ENCODE results near the gene CNOT6. TPM values are rescaled to one million over a fixed set of nuclear protein-coding genes. Genes with fewer than 3 reads are reported as not detected.

CNOT6 gene
- total RNA-seq, 1 experiment from 2014 or later: 5.7 TPM

DNA sequence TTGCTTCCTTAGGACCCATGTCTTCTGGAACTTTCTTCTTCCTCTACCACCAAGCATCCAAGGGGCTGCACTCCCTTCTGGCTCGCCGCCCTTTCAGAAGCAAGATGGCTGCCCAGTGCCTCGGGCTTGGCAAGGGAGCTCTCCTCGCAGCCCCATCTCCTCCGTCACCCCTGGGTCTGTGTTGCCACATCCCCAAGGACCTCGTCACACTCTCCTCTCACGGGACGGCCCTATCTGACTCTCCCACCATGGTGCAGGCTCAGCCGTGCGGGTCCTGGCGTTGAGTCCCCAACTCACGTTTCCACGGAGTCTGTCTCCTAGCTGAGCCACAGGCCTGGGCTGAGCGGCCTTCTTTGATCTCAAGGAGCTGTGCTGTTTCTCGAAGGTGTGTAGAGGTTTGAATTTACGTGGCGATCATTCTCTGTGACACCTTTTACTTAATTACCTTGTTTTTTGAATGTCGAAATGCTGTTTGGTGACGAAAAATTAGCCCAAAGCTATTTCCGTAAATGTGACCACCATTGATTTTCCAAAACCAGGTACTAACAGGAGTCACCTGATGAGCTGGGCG is 112.1 kb downstream of the CNOT6 start:
- no peak for DNase-seq (ENCODE audit: low read depth)
- in situ Hi-C loops (cut with HindIII; ENCODE audit: low pct_unique_long_range_greater_than_20kb, low sequenced_read_pairs): no loop called here

DNA sequence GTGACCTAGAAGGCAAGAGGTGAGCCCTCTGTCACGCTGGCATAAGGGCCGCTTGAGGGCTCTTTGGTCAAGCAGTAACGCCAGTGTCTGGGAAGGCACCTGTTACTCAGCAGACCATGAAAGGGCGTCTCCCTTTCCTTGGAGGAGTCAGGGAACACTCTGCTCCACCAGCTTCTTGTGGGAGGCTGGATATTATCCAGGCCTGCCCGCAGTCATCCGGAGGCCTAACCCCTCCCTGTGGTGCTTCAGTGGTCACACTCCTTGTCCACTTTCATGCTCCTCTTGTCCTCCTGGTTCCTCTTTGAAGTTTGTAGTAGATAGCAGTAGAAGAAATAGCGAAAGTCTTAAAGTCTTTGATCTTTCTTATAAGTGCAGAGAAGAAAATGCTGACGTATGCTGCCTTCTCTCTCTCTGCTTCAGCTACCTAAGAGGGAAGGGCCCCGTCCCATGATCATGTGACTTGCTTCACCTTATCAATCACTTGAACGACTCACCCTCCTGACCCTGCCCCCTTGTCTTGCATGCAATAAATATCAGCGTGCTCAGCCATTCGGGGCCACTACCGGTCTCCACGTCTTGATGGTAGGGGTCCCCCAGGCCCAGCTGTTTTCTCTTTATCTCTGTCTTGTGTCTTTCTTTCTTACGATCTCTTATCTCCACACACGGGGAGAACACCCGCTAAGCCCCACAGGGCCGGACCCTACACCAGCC is 113.8 kb downstream of the CNOT6 start:
- in situ Hi-C loops (cut with HindIII; ENCODE audit: low pct_unique_long_range_greater_than_20kb, low sequenced_read_pairs): no loop called here
- peak; percentile 30 for DNase-seq (ENCODE audit: low read depth)

- in situ Hi-C loops (cut with HindIII; ENCODE audit: low pct_unique_long_range_greater_than_20kb, low sequenced_read_pairs): no loop called here
- DNase-seq (ENCODE audit: low read depth): no peak
These were observed 114.6 kb downstream of the CNOT6 start for GRCh38 chr5:180608572-180609310.

DNA sequence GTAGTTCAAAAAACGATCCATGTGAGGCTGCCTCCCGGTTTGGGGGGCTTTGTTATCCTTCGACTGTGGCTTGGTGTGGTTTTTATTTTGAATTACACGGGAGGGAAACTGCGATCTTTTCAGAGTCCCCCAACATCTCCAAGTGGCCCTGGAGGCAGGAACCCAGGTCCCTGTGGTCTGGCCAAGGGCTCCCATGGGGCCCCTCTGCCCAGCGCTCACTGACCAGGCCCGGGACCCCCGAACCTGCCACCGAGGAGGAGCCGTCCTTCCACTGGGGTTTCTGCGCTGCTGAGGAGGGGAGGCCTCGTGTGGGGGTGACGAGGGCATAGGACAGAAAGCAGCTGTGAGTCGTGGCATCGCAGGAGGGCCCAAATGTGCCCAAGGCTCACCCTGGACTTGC is 115.2 kb downstream of the CNOT6 start:
- no peak for DNase-seq (ENCODE audit: low read depth)
- in situ Hi-C loops (cut with HindIII; ENCODE audit: low pct_unique_long_range_greater_than_20kb, low sequenced_read_pairs): no loop called here

DNA sequence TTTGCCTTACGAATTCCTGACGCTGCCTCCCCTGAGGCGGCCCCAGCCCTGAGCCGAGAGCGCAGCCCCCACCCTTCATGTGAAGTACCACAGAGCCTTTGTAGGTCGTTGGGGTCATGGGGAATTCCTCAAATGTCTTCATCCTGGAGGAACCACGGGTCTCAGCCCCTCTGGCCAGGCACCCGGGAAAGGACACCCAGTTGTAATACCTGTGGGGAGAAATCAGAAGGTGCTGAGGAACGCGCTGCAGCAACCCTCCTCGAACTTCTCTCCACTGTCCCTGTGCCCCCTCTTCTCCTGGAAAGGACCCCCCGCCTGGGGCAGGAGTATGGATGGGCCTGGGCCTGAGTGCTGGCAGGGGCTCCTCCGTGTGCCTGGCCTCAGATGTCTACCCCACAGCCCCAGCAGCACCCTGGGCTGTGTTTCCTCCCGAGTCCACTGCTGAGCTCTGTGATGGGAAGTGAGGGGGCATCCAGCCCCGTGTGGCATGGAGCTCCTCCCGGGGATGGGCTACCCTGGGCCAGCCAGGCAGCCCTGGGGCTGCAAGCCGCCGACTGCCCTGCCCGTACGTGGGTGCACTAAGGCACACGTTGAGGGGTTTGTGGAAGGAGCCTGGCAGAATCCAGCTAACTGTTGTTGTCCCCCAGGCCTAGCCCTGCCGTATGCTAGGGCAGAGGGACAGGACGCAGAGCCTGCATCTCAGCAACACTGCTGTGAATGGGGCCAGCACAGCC is 115.8 kb downstream of the CNOT6 start:
- in situ Hi-C loops (cut with HindIII; ENCODE audit: low pct_unique_long_range_greater_than_20kb, low sequenced_read_pairs): no loop called here

DNA sequence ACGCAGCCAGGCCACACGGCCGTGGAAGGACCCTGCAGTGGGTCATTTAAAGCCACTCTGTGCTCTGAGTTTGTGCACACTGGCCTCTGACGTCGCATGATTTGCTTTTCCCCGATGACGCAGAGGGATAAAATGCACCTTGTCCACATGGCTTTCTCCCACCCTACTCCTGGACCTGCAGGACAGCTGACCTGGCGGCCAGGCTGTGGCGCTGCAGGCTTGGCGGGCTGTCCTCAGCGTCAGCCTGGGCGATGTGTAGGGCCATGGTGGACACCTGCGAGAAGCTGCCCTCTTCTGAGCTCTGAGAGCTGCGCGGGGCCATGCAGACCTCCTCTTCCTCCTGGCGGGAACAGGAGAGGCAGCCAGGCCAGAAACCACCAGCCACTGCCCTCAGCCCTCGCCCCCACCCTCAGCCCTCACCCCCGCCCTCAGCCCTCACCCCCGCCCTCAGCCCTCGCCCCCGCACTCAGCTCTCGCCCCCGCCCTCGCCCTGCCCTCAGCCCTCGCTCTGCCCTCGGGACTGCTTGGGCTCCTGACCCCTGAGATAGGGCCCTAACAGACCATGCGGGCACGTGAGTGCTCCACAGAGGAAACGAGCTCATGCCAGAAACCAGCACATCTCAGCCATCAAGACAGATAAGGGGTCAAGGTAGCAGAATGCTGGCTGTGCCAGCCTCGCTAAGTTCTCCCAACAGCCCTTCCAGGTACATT is 117.1 kb downstream of the CNOT6 start:
- in situ Hi-C loops (cut with HindIII; ENCODE audit: low pct_unique_long_range_greater_than_20kb, low sequenced_read_pairs): no loop called here
- DNase-seq (ENCODE audit: low read depth): no peak

More for the DNA sequence above, 115.8 kb downstream of the CNOT6 start:
- no peak for DNase-seq (ENCODE audit: low read depth)

DNA sequence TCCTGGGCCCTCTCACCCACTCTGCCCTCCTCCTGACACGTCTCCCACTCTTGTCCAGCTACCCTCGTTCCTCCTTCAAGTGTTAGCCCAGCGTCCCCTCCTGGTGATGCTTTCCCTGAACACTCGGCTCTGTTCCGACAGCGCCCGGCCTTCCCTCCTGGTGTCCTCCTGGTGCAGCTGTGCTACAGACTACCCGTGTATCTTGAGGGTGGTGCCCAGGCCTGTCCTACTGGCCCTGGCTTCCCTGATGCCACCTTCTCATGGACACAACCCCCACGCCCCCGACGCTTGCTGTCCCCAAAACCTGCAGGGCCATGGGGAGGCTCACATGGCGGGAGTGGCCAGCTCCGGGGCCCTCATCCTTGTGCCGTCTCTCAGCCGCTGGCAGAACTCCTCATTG is 118.5 kb downstream of the CNOT6 start:
- DNase-seq (ENCODE audit: low read depth): no peak
- in situ Hi-C loops (cut with HindIII; ENCODE audit: low pct_unique_long_range_greater_than_20kb, low sequenced_read_pairs): no loop called here

DNA sequence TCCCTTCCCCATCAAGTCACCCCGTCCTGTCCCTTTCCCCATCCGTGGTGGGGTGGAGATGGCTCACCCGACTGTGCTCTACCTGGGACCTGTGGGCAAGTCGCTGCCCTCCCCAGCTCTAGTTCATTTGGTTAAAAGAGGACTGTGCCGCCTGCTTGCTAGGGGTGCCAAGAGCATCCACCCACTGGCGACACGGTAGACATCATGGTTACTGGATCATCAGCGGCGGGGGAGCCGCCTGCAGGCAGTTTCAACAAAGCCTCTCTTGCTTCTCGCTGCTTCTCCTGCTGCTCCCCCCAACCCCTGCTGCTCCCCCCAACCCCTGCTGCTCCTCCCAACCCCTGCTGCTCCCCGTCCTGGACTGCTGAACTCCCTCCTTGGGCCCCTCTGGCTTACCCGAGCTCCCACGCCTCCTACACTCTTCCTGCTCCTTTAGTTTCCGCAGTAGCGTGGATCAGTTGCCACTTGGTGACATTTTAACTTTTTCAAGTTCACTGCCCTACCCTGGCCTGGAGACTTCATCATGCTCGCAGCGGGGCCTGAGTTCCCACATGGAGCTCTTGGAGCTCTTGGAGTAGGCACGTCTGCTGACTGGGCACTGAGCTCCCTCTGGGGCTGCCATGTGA is 119.1 kb downstream of the CNOT6 start:
- in situ Hi-C loops (cut with HindIII; ENCODE audit: low pct_unique_long_range_greater_than_20kb, low sequenced_read_pairs): no loop called here
- no peak for DNase-seq (ENCODE audit: low read depth)

GRCh38 chr5:180613814-180614188 is 119.6 kb downstream of the CNOT6 start:
- DNase-seq (ENCODE audit: low read depth): no peak
- in situ Hi-C loops (cut with HindIII; ENCODE audit: low pct_unique_long_range_greater_than_20kb, low sequenced_read_pairs): no loop called here

GRCh38 chr5:180618487-180618828 is 124.3 kb downstream of the CNOT6 start:
- DNase-seq (ENCODE audit: low read depth): no peak
- in situ Hi-C loops (cut with HindIII; ENCODE audit: low pct_unique_long_range_greater_than_20kb, low sequenced_read_pairs): no loop called here

GRCh38 chr5:180618829-180619562 is 124.8 kb downstream of the CNOT6 start:
- in situ Hi-C loops (cut with HindIII; ENCODE audit: low pct_unique_long_range_greater_than_20kb, low sequenced_read_pairs): no loop called here
- no peak for DNase-seq (ENCODE audit: low read depth)

GRCh38 chr5:180619563-180619915 is 125.4 kb downstream of the CNOT6 start:
- DNase-seq (ENCODE audit: low read depth): no peak
- in situ Hi-C loops (cut with HindIII; ENCODE audit: low pct_unique_long_range_greater_than_20kb, low sequenced_read_pairs): no loop called here

GRCh38 chr5:180620014-180620413 is 125.8 kb downstream of the CNOT6 start:
- in situ Hi-C loops (cut with HindIII; ENCODE audit: low pct_unique_long_range_greater_than_20kb, low sequenced_read_pairs): no loop called here
- DNase-seq (ENCODE audit: low read depth): no peak

GRCh38 chr5:180621311-180621710 is 127.1 kb downstream of the CNOT6 start:
- in situ Hi-C loops (cut with HindIII; ENCODE audit: low pct_unique_long_range_greater_than_20kb, low sequenced_read_pairs): no loop called here
- DNase-seq (ENCODE audit: low read depth): no peak

GRCh38 chr5:180622910-180623309 is 128.7 kb downstream of the CNOT6 start:
- DNase-seq (ENCODE audit: low read depth): no peak
- in situ Hi-C loops (cut with HindIII; ENCODE audit: low pct_unique_long_range_greater_than_20kb, low sequenced_read_pairs): no loop called here

DNA sequence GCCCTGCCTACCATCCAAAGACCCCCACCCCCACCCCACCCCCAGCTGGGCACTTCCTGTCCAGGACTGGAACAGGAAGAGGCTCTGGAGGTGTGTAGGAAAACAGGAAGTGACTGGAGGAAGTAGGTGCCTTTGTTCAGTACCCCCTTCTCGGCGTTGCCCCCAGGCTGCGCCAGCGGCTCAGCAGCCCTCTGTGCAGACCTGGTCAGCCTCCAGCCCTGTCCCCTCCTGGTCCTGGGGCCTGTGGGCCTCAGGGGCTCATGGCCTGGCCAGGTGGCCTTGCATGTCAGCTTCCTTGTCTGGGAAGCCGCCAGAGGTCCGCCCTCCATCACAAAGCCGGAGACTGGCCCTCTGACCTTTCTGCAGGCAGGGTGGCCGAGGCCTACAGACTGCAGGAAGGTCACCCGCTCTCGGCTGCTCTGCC is 129.2 kb downstream of the CNOT6 start:
- in situ Hi-C loops (cut with HindIII; ENCODE audit: low pct_unique_long_range_greater_than_20kb, low sequenced_read_pairs): no loop called here
- no peak for DNase-seq (ENCODE audit: low read depth)

DNA sequence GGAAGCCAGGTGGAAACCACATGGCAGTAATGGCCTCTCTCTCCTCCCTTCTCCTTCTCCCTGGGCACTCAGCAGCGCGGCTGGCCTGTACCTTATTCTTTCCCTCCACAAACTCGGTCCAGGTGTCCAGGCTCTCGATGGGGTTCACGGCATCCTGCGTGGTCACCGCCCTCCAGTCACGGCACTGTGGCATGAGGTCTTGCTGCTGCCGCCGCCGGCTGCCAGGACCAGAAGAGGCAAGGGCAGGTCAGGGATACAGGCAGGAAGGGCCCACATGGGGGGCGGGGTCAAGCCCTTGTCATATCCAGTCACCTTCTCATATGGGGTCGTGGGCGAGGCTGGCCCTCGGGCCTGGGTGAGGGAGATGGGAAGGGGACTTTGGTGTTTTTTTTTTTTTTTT is 129.7 kb downstream of the CNOT6 start:
- DNase-seq (ENCODE audit: low read depth): no peak
- in situ Hi-C loops (cut with HindIII; ENCODE audit: low pct_unique_long_range_greater_than_20kb, low sequenced_read_pairs): no loop called here

GRCh38 chr5:180624587-180624986 is 130.4 kb downstream of the CNOT6 start:
- in situ Hi-C loops (cut with HindIII; ENCODE audit: low pct_unique_long_range_greater_than_20kb, low sequenced_read_pairs): no loop called here
- no peak for DNase-seq (ENCODE audit: low read depth)

All from Caki2 (cell line).